ENCODE data around the gene YJEFN3.

DNA sequence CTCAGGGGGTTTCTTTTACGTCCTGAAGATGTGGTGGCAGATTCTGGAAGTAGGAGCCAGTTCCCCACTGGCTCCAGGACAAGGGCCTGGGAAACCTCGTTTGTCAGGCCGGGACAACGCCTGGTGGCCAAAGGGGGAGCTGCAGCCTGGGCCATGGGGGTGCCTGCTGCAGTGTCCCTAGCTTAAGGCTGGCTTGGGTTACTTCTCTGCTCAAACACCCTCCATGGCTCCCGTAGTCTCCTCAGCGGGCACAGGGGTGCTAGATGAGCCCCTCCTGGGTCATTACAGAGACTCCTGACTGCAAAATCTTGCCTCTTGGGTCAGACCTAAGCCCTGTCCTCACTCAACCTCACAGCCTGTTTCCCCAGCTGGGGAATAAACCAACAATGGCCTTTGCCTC is 24.1 kb downstream of the YJEFN3 start:
- TF ChIP-seq, protein P1, sequence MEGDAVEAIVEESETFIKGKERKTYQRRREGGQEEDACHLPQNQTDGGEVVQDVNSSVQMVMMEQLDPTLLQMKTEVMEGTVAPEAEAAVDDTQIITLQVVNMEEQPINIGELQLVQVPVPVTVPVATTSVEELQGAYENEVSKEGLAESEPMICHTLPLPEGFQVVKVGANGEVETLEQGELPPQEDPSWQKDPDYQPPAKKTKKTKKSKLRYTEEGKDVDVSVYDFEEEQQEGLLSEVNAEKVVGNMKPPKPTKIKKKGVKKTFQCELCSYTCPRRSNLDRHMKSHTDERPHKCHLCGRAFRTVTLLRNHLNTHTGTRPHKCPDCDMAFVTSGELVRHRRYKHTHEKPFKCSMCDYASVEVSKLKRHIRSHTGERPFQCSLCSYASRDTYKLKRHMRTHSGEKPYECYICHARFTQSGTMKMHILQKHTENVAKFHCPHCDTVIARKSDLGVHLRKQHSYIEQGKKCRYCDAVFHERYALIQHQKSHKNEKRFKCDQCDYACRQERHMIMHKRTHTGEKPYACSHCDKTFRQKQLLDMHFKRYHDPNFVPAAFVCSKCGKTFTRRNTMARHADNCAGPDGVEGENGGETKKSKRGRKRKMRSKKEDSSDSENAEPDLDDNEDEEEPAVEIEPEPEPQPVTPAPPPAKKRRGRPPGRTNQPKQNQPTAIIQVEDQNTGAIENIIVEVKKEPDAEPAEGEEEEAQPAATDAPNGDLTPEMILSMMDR (IDR thresholded peaks at IDR 0.05) = peak in 6 of 7 experiments; percentile 22 to 42 (median 34)
- no peak for TF ChIP-seq POLR2A (IDR thresholded peaks at IDR 0.05)

Data from body of pancreas (tissue), 4 donors.